ENCODE measurements around the gene KIAA0930.

- TF ChIP-seq CTCF (IDR thresholded peaks at IDR 0.05) (no peak), EP300 (IDR thresholded peaks at IDR 0.05) (no peak), POLR2A (IDR thresholded peaks at IDR 0.05) (no peak)
Observed at GRCh38 chr22:45200860-45201511, 39.7 kb downstream of the KIAA0930 start.
